GM19238 (cell line): Measurements from ENCODE around the gene PDCD1.
"Not testable (repeated sequence)": the region's sequence is repeated elsewhere in the genome, so short reads cannot be mapped to it uniquely, and the experiment has no call there.

Experiments used
- DNase-seq: peaks from one replicate; pipeline ENCODE4 v3.0.0; 2011; ENCODE audit warnings: low spot score; ENCODE audit not compliant: insufficient read length

Gene PDCD1

GRCh38 chr2:241835611-241836010, 23.1 kb downstream of the PDCD1 start:
- DNase-seq: no peak

DNA sequence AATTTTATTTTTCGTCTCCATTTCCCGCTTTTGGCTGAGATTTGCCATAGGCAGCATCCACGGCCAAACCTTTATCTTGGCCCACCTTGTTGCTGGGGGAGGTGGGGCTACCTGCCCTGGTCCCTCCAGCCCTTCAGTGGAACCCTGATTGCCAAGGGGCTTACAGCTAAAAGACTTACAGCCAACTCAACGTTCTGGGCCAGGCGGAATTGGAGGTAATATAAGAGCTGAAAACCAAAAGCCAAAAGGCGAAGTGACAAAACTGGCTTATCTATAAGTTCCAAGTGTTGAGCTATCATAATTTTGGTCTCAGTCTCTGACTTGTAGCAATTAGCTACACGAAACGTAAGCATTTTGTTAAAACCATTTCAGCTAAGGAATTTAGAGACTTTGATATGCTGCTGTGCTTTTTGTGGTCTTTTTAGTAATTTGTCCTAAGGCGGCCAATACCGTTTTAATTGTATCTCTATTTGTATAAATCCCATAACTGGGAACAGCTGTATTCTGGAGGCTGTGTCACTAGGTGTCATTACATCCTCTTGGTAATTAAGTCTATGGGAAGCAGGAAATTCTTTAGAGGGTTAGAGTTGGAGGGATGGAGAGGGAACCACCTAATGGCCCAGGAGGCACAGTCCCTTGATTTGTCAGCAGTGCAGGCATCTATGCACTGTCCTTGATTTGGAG, 24.0 kb downstream of the PDCD1 start:
- DNase-seq: no peak

- DNase-seq: not testable (repeated sequence)
These were observed 24.8 kb downstream of the PDCD1 start for GRCh38 chr2:241833756-241834526.

- no peak for DNase-seq
These were observed 25.5 kb downstream of the PDCD1 start for GRCh38 chr2:241833101-241833663.

- no peak for DNase-seq
These were observed 31.3 kb downstream of the PDCD1 start for GRCh38 chr2:241827394-241827793.

- not testable (repeated sequence) for DNase-seq
These were observed 34.9 kb downstream of the PDCD1 start for GRCh38 chr2:241823531-241824437.

- DNase-seq: no peak
These were observed 36.5 kb downstream of the PDCD1 start for GRCh38 chr2:241822264-241822623.

DNA sequence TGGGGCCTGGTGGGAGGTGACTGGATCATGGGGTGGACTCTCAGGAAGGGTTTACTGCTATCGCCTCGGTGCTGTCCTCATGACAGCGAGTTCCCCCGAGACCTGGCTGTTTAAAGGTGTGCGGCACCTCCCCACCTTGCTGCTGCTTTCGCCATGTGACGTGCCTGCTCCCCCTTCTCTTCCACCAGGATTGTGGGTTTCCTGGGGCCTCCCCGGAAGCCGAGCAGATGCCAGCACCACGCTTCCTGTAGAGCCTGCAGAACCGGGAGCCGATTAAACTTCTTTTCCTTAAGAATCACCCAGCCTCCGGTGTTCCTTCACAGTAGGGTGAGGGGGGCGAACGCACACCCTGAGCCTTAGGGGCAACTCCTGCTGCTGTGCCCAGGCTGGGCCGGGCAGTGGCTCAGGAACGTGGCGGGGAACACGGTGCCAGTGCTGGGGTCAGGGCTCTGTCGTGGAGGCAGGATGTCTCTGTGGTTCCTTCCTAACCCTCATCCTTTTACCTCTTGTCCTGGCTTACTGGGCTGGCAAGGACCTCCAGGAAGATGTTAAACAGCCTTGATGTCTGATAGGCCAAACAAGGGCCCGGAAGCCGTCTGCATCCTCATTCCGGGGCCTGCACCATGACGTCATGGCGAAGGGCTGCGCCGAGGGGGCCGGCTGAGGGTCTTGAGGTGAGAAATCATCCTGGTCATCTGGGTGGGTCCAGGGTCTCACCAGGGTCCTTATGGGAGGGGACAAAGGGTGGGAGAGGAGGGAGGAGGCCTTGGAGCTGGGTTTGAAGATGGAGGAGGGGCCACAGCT, 37.0 kb downstream of the PDCD1 start:
- DNase-seq: no peak

- no peak for DNase-seq
These were observed 37.9 kb downstream of the PDCD1 start for GRCh38 chr2:241820625-241821384.

- not testable (repeated sequence) for DNase-seq
These were observed 38.6 kb downstream of the PDCD1 start for GRCh38 chr2:241819947-241820624.

DNA sequence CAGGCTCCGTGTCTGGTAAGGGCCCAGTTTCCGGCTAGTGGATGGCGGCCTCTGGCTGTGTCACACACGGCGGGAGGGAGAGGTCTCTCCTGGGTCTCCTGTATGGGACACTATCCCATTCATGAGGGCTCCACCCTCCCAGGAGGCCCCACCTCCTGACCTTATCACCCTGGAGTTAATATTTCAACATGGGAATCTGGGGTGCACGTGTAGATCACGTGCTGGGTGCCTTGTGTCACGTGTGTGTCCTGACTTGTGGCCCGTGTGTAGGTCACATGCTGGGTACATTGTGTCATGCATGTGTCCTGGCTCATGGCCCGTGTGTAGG, 39.8 kb downstream of the PDCD1 start:
- no peak for DNase-seq

- no peak for DNase-seq
These were observed 40.3 kb downstream of the PDCD1 start for GRCh38 chr2:241818229-241818942.

- not testable (repeated sequence) for DNase-seq
These were observed 40.9 kb downstream of the PDCD1 start for GRCh38 chr2:241817821-241818215.

DNA sequence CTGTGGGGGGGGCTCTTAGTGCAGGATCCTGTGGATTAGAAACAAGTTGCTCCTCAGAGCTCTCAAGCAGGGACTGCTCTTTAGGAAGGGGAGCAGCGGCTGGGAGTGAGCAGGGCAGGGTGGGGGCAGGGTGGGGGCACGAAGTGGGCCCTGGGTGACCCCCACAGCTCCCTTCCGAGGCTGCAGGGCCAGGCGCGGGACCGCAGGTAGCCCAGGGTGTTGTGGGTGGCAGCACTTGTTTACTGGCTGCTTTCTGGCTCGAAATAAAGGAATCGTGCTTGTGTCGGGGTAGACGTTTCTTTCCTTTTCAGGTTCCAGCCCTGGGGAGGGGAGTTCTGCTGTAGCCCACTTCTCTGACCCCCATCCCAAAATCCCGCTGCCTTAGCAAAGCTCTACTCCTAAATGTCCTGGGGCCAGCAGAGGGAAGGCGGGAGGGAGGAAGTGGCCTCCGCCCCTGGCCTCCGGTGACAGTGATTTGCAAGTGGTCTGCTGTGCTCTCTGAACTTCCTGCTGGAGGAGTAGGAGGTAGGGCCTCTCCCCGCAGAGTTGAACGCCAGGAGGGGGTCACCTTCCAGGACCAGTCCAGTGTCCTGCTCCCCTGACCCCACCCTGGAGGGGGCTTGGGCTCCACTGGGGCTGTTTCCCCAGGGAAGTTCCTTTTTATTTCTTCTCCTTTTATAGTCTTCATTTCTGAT, 41.4 kb downstream of the PDCD1 start:
- DNase-seq: no peak

DNA sequence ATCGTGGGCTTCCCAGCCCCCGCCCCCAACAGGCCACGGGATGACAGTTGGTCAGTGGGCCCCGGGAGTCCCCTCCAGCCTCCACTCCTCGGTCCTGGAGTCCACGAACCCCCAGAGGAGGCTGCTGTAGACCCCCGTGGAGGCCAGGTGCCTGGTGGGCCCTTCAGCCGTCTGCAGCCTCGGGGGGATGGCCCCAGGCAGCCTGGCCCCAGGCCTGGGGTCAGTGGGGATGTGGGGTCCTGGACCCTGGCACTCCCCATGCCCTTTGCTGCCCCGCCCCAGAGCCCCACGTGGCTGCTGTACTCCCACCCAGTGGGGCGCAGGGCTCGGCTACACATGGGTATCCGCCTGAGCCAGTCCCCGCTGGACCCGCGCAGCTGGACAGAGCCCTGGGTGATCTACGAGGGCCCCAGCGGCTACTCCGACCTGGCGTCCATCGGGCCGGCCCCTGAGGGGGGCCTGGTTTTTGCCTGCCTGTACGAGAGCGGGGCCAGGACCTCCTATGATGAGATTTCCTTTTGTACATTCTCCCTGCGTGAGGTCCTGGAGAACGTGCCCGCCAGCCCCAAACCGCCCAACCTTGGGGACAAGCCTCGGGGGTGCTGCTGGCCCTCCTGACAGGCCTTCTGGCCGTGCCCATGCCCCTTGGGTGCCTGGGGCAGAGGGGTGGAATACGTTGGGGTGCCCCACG, 42.1 kb downstream of the PDCD1 start:
- DNase-seq: no peak

GRCh38 chr2:241815477-241816430, 42.9 kb downstream of the PDCD1 start:
- DNase-seq: no peak
